Measurements from ENCODE around the gene PSMB7. TPM values are rescaled to one million over a fixed set of nuclear protein-coding genes. Genes with fewer than 3 reads are reported as not detected.
A peak's percentile ranks its signal among the peaks of the same experiment; 100 is the strongest.

Gene PSMB7
- total and polyA plus RNA-seq, 4 experiments from 2014 or later, result 56.9 to 226 (median 113) TPM

- peaks cover 50 to 87% of the 10 kb centered on the region in 2 donors for H3K36me3 Mint-ChIP-seq
- no peak for DNase-seq
- H3K36me3 ChIP-seq (ENCODE audit: insufficient read depth, low read length), result peaks cover 56% of the 10 kb centered on the region
Observed at GRCh38 chr9:124410321-124410913, 4.8 kb downstream of the PSMB7 start.

GRCh38 chr9:124409410-124409809 is 5.8 kb downstream of the PSMB7 start:
- H3K4me1 Mint-ChIP-seq, result peaks cover 19 to 42% (median 20%) of the 10 kb centered on the region in 4 donors
- no peak overlapping the region for H3K27ac ChIP-seq (ENCODE audit: low read depth, low read length)
- CTCF ChIA-PET (ENCODE audit: partially characterized antibody), result interaction anchor here (1.4 kb wide), 1 partner anchor 9 kb away, joined by 4 read pairs; no protein-coding TSS in a partner anchor

More at GRCh38 chr9:124410321-124410913, 4.8 kb downstream of the PSMB7 start:
- H3K4me3 Mint-ChIP-seq, result no peak overlapping the region
- no peaks in the 10 kb centered on the region for H3K27me3 ChIP-seq (ENCODE audit: insufficient read depth, low read length)
- peaks cover 18% of the 10 kb centered on the region for H3K4me1 ChIP-seq (ENCODE audit: insufficient read depth, low read length)
- no peak overlapping the region for H3K27ac Mint-ChIP-seq
- peaks cover 0 to under 1% (median 0%) of the 10 kb centered on the region in 8 donors for H3K9me3 Mint-ChIP-seq
- peaks cover 21 to 47% (median 25%) of the 10 kb centered on the region in 4 donors for H3K4me1 Mint-ChIP-seq
- ChIA-PET POLR2A (ENCODE audit: partially characterized antibody) (interaction anchor here (1.3 kb wide), 1 partner anchor 16 kb away, joined by 3 read pairs; no protein-coding TSS in a partner anchor), CTCF (ENCODE audit: partially characterized antibody) (interaction anchor here (0.9 to 1.4 kb wide), 3 partner anchors 8 to 12 kb away, joined by 3 to 4 read pairs (median 4); no protein-coding TSS in a partner anchor)
- no peak overlapping the region for H3K27ac ChIP-seq (ENCODE audit: low read depth, low read length)
- no peak overlapping the region for H3K4me3 ChIP-seq (ENCODE audit: low read length in 2 of 2)
- intact Hi-C loops (cut with micrococcal nuclease), result loop anchor here (10.0 kb wide), 1 partner anchor 156 kb away; the partner anchor contains the start of gene NEK6
- no peaks in the 10 kb centered on the region for H3K9me3 ChIP-seq (ENCODE audit: control insufficient read depth in 1 of 2, low read length in 2 of 2)
- H3K27me3 Mint-ChIP-seq, result peaks cover 0 to 1% of the 10 kb centered on the region in 2 donors

GRCh38 chr9:124403246-124403645 is 12.0 kb downstream of the PSMB7 start:
- H3K4me3 ChIP-seq (ENCODE audit: low read length in 2 of 2), result no peak overlapping the region
- Mint-ChIP-seq H3K27ac (no peak overlapping the region), H3K27me3 (no peaks in the 10 kb centered on the region), H3K36me3 (peaks cover 48 to 83% of the 10 kb centered on the region in 2 donors), H3K9me3 (no peaks in the 10 kb centered on the region), H3K4me1 (peaks cover 25 to 48% (median 29%) of the 10 kb centered on the region in 4 donors), H3K4me3 (peak overlapping the region in 1 of 8 donors; percentile 21)
- CTCF ChIA-PET (ENCODE audit: partially characterized antibody), result no interaction called here
- no peak overlapping the region for H3K27ac ChIP-seq (ENCODE audit: low read depth, low read length)
- H3K4me1 ChIP-seq (ENCODE audit: insufficient read depth, low read length), result no peaks in the 10 kb centered on the region
- POLR2A ChIA-PET (ENCODE audit: partially characterized antibody), result no interaction called here
- DNase-seq, result no peak
- peaks cover 44% of the 10 kb centered on the region for H3K36me3 ChIP-seq (ENCODE audit: insufficient read depth, low read length)
- H3K9me3 ChIP-seq (ENCODE audit: control insufficient read depth in 1 of 2, low read length in 2 of 2), result no peaks in the 10 kb centered on the region
- intact Hi-C loops (cut with micrococcal nuclease), result no loop called here
- H3K27me3 ChIP-seq (ENCODE audit: insufficient read depth, low read length), result no peaks in the 10 kb centered on the region

More at GRCh38 chr9:124409410-124409809, 5.8 kb downstream of the PSMB7 start:
- Histone ChIP-seq H3K4me1 (ENCODE audit: insufficient read depth, low read length) (peaks cover 12% of the 10 kb centered on the region), H3K4me3 (ENCODE audit: low read length in 2 of 2) (no peak overlapping the region), H3K27me3 (ENCODE audit: insufficient read depth, low read length) (no peaks in the 10 kb centered on the region), H3K36me3 (ENCODE audit: insufficient read depth, low read length) (peaks cover 63% of the 10 kb centered on the region), H3K9me3 (ENCODE audit: control insufficient read depth in 1 of 2, low read length in 2 of 2) (no peaks in the 10 kb centered on the region)
- H3K9me3 Mint-ChIP-seq, result no peaks in the 10 kb centered on the region
- no peaks in the 10 kb centered on the region for H3K27me3 Mint-ChIP-seq
- no peak for DNase-seq
- H3K36me3 Mint-ChIP-seq, result peaks cover 52 to 86% of the 10 kb centered on the region in 2 donors
- no peak overlapping the region for H3K4me3 Mint-ChIP-seq
- intact Hi-C loops (cut with micrococcal nuclease), result no loop called here
- no peak overlapping the region for H3K27ac Mint-ChIP-seq
- POLR2A ChIA-PET (ENCODE audit: partially characterized antibody), result no interaction called here

DNA sequence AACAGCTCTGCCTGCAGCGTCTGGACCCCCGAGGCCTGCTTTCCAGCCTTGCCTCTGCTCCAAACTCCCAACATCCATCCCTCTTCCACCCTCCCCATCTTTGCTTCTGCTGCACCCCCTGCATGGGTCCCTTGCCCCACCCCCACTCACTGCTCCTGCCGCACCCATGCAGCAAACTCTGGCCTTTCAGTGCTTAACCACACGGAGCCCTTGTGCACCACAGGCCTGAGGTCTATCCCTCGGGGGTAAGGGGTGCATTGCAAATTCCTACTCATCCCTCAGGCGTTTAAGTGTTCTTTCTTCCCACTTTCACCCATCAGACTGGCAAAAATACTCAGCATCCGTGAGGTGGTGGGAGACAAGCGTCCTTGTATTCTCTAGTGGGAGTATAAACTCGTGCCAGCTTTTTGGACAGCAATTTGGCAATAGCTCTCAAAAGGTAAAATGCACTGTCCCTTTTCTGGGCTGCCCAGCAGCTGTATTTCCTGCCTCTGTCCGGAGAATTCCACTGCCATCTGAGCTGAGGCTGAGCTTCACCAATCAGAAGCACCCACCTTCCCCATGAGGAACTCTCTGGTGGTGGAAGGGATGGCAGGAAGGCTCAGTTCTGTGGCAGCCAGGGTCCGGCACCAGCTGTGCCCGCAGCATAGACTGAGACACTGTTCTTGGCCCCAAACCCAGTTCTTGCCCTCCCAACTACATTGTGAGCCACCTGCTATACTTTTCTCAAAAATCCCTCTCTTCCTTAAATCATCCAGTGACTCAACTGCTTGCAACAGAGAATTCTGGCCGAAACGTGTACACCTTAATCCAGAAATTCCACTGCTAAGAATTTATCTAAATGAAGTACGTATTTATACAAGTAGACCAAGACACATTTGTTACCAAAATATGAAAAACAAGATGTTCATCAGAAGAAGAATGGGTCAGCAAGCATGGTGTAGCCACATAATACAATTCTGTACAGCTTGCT is 15.0 kb downstream of the PSMB7 start:
- H3K27ac ChIP-seq (ENCODE audit: low read depth, low read length), result no peak overlapping the region
- ChIA-PET CTCF (ENCODE audit: partially characterized antibody) (interaction anchor here (1.4 to 2.4 kb wide), 3 partner anchors 10 to 15 kb away, joined by 3 to 5 read pairs (median 4); partner anchors contain the start of gene PSMB7), POLR2A (ENCODE audit: partially characterized antibody) (no interaction called here)
- no peaks in the 10 kb centered on the region for H3K27me3 ChIP-seq (ENCODE audit: insufficient read depth, low read length)
- Mint-ChIP-seq H3K36me3 (peaks cover 44 to 70% of the 10 kb centered on the region in 2 donors), H3K27ac (peak overlapping the region in 1 of 7 donors; percentile 7), H3K9me3 (no peaks in the 10 kb centered on the region), H3K4me1 (peaks cover 23 to 40% (median 33%) of the 10 kb centered on the region in 4 donors), H3K4me3 (no peak overlapping the region), H3K27me3 (no peaks in the 10 kb centered on the region)
- no peak overlapping the region for H3K4me3 ChIP-seq (ENCODE audit: low read length in 2 of 2)
- intact Hi-C loops (cut with micrococcal nuclease), result no loop called here
- H3K4me1 ChIP-seq (ENCODE audit: insufficient read depth, low read length), result no peaks in the 10 kb centered on the region
- H3K9me3 ChIP-seq (ENCODE audit: control insufficient read depth in 1 of 2, low read length in 2 of 2), result no peaks in the 10 kb centered on the region
- H3K36me3 ChIP-seq (ENCODE audit: insufficient read depth, low read length), result peaks cover 34% of the 10 kb centered on the region
- DNase-seq, result no peak

GRCh38 chr9:124399323-124399967 is 15.8 kb downstream of the PSMB7 start:
- intact Hi-C loops (cut with micrococcal nuclease), result no loop called here
- ChIA-PET POLR2A (ENCODE audit: partially characterized antibody) (interaction anchor here (1.4 kb wide), 1 partner anchor 15 kb away, joined by 3 read pairs; no protein-coding TSS in a partner anchor), CTCF (ENCODE audit: partially characterized antibody) (interaction anchor here (1.3 to 2.0 kb wide), 3 partner anchors 11 to 1901 kb away, joined by 3 to 5 read pairs (median 4); partner anchors contain the start of gene PSMB7)
- H3K27me3 Mint-ChIP-seq, result no peaks in the 10 kb centered on the region
- H3K9me3 Mint-ChIP-seq, result no peaks in the 10 kb centered on the region
- H3K27ac ChIP-seq (ENCODE audit: low read depth, low read length), result no peak overlapping the region
- no peaks in the 10 kb centered on the region for H3K27me3 ChIP-seq (ENCODE audit: insufficient read depth, low read length)
- no peak overlapping the region for H3K4me3 Mint-ChIP-seq
- H3K4me1 ChIP-seq (ENCODE audit: insufficient read depth, low read length), result no peaks in the 10 kb centered on the region
- H3K27ac Mint-ChIP-seq, result no peak overlapping the region
- H3K36me3 ChIP-seq (ENCODE audit: insufficient read depth, low read length), result peaks cover 29% of the 10 kb centered on the region
- peaks cover 39 to 72% of the 10 kb centered on the region in 2 donors for H3K36me3 Mint-ChIP-seq
- DNase-seq, result no peak
- H3K4me3 ChIP-seq (ENCODE audit: low read length in 2 of 2), result no peak overlapping the region
- no peaks in the 10 kb centered on the region for H3K9me3 ChIP-seq (ENCODE audit: control insufficient read depth in 1 of 2, low read length in 2 of 2)
- H3K4me1 Mint-ChIP-seq, result peaks cover 27 to 45% (median 37%) of the 10 kb centered on the region in 4 donors

DNA sequence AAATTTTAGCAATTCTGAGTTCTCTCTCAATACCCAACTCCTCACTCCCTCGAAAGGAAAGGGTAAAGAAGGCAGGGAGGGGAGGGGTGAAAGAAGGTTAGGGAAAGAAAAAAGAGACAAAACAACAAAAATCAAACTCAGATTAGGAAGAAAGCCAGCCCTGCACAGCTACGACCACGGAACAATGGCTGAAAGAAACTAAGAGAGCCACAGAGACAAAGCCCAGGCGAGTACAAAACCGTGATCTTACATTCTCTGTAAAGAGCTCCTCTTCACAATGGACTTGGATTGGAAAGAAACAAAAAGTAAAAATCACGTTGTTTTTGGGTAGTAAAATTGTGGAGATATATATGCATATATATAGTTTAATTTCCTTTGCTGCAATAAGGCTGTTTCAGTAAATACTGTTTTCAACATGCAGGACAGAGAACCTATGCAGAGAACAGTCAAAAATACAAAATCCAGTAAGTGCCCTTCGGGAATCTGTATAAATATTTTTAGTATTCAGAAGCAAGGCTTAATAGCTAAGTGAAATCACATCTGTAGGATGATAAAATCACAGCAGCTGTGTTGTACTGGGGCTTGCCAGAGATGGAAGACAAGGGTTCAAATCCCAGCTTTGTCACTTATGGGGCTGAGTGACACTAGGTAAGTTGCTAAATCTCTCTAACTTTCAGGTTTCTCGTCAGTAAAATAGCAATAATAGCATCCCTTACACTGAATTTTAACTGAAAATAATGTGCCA is 16.9 kb downstream of the PSMB7 start:
- no peaks in the 10 kb centered on the region for H3K9me3 Mint-ChIP-seq
- no peak for DNase-seq
- peaks cover 30 to 69% of the 10 kb centered on the region in 2 donors for H3K36me3 Mint-ChIP-seq
- Histone ChIP-seq H3K27ac (ENCODE audit: low read depth, low read length) (no peak overlapping the region), H3K4me3 (ENCODE audit: low read length in 2 of 2) (no peak overlapping the region), H3K9me3 (ENCODE audit: control insufficient read depth in 1 of 2, low read length in 2 of 2) (no peaks in the 10 kb centered on the region), H3K4me1 (ENCODE audit: insufficient read depth, low read length) (no peaks in the 10 kb centered on the region), H3K27me3 (ENCODE audit: insufficient read depth, low read length) (no peaks in the 10 kb centered on the region), H3K36me3 (ENCODE audit: insufficient read depth, low read length) (peaks cover 28% of the 10 kb centered on the region)
- intact Hi-C loops (cut with micrococcal nuclease), result no loop called here
- no peaks in the 10 kb centered on the region for H3K27me3 Mint-ChIP-seq
- H3K4me3 Mint-ChIP-seq, result no peak overlapping the region
- peaks cover 25 to 46% (median 36%) of the 10 kb centered on the region in 4 donors for H3K4me1 Mint-ChIP-seq
- no peak overlapping the region for H3K27ac Mint-ChIP-seq
- ChIA-PET CTCF (ENCODE audit: partially characterized antibody) (interaction anchor here (0.9 to 2.0 kb wide), 4 partner anchors 12 to 1900 kb away, joined by 3 to 5 read pairs (median 4); partner anchors contain the start of gene PSMB7), POLR2A (ENCODE audit: partially characterized antibody) (interaction anchor here (1.4 kb wide), 1 partner anchor 16 kb away, joined by 3 read pairs; no protein-coding TSS in a partner anchor)

Measured in CD4-positive, alpha-beta memory T cell (primary cell).